ENCODE results near the gene VEGFD.

The VEGFD gene

GRCh38 chrX:15301924-15302323 lies 82.3 kb downstream of the VEGFD start:
- Histone ChIP-seq H4K20me1 (ENCODE audit: low read depth, low read length) (no peaks in the 10 kb centered on the region), H3F3A (ENCODE audit: insufficient read depth) (no peaks in the 10 kb centered on the region), H3K4me2 (ENCODE audit: low read depth, low read length, poor library complexity, severe bottlenecking) (no peak overlapping the region), H3K79me2 (ENCODE audit: insufficient read depth, low read length) (no peaks in the 10 kb centered on the region), H3K9me2 (replicated peaks; ENCODE audit: insufficient read depth, low read length) (no peaks in the 10 kb centered on the region), H3K27ac (ENCODE audit: low read depth, low read length) (no peak overlapping the region), H3K27me3 (ENCODE audit: low read length) (no peaks in the 10 kb centered on the region), H3K36me3 (ENCODE audit: low read length) (no peaks in the 10 kb centered on the region), H3K9me3 (ENCODE audit: insufficient read depth, low read length) (no peaks in the 10 kb centered on the region), H2AFZ (ENCODE audit: low read depth, low read length, severe bottlenecking) (no peak overlapping the region), H3K4me3 (ENCODE audit: insufficient read depth, low read length, poor library complexity, severe bottlenecking) (no peak overlapping the region), H3K9ac (ENCODE audit: low read length) (no peak overlapping the region)
- TF ChIP-seq EZH2phosphoT487 (conservative IDR thresholded peaks at IDR 0.05; ENCODE audit: low read length) (no peak), CTCF (IDR thresholded peaks at IDR 0.05; ENCODE audit: insufficient read depth, low read length, poor library complexity, severe bottlenecking) (no peak)

GRCh38 chrX:15299941-15300851 lies 84.0 kb downstream of the VEGFD start:
- Histone ChIP-seq H2AFZ (ENCODE audit: low read depth, low read length, severe bottlenecking) (no peak overlapping the region), H3K9me3 (ENCODE audit: insufficient read depth, low read length) (no peaks in the 10 kb centered on the region), H3K27me3 (ENCODE audit: low read length) (no peaks in the 10 kb centered on the region), H3F3A (ENCODE audit: insufficient read depth) (no peaks in the 10 kb centered on the region), H3K4me3 (ENCODE audit: insufficient read depth, low read length, poor library complexity, severe bottlenecking) (no peak overlapping the region), H3K79me2 (ENCODE audit: insufficient read depth, low read length) (no peaks in the 10 kb centered on the region), H3K36me3 (ENCODE audit: low read length) (no peaks in the 10 kb centered on the region), H4K20me1 (ENCODE audit: low read depth, low read length) (no peaks in the 10 kb centered on the region), H3K9me2 (replicated peaks; ENCODE audit: insufficient read depth, low read length) (no peaks in the 10 kb centered on the region), H3K9ac (ENCODE audit: low read length) (no peak overlapping the region), H3K4me2 (ENCODE audit: low read depth, low read length, poor library complexity, severe bottlenecking) (no peak overlapping the region), H3K27ac (ENCODE audit: low read depth, low read length) (no peak overlapping the region)
- peak; percentile 13 for TF ChIP-seq CTCF (IDR thresholded peaks at IDR 0.05; ENCODE audit: insufficient read depth, low read length, poor library complexity, severe bottlenecking)
- TF ChIP-seq EZH2phosphoT487 (conservative IDR thresholded peaks at IDR 0.05; ENCODE audit: low read length), result no peak

GRCh38 chrX:15298780-15299179 lies 85.4 kb downstream of the VEGFD start:
- Histone ChIP-seq H3K4me2 (ENCODE audit: low read depth, low read length, poor library complexity, severe bottlenecking) (no peak overlapping the region), H3K4me3 (ENCODE audit: insufficient read depth, low read length, poor library complexity, severe bottlenecking) (no peak overlapping the region), H3K79me2 (ENCODE audit: insufficient read depth, low read length) (no peaks in the 10 kb centered on the region), H3K27me3 (ENCODE audit: low read length) (no peaks in the 10 kb centered on the region), H3K9me3 (ENCODE audit: insufficient read depth, low read length) (no peaks in the 10 kb centered on the region), H3F3A (ENCODE audit: insufficient read depth) (no peaks in the 10 kb centered on the region), H2AFZ (ENCODE audit: low read depth, low read length, severe bottlenecking) (no peak overlapping the region), H4K20me1 (ENCODE audit: low read depth, low read length) (no peaks in the 10 kb centered on the region), H3K36me3 (ENCODE audit: low read length) (no peaks in the 10 kb centered on the region), H3K9me2 (replicated peaks; ENCODE audit: insufficient read depth, low read length) (no peaks in the 10 kb centered on the region), H3K27ac (ENCODE audit: low read depth, low read length) (no peak overlapping the region), H3K9ac (ENCODE audit: low read length) (no peak overlapping the region)
- TF ChIP-seq EZH2phosphoT487 (conservative IDR thresholded peaks at IDR 0.05; ENCODE audit: low read length) (no peak), CTCF (IDR thresholded peaks at IDR 0.05; ENCODE audit: insufficient read depth, low read length, poor library complexity, severe bottlenecking) (no peak)
